Measurements from ENCODE around the gene OR5H6.
"Not testable (repeated sequence)": the region's sequence is repeated elsewhere in the genome, so short reads cannot be mapped to it uniquely, and the experiment has no call there.

Gene OR5H6

DNA sequence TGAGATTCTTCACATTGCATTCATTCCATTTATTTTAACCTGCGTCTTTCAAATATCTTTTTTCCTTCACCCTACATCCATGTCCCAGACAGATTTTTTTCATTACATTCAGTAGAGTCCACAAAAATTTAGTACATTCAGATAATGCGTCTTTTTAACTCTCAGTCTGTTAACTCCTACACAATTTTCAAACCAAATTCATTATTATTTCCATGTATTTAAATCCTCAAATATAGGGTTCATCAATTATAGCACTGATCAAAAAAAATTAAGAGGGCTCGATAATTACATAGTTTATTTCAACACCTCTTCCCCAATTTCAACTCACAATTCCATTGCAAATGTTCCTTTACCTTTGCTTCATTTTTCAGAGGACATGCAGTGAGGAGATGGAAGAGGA, at the start of gene OR5H6:
Gene OR5H6, plus strand, starts transcription at position 301 of the 400 bp plus-strand sequence. Its CDS starts 89 bp downstream, at position 390.
- no peak for DNase-seq

DNA sequence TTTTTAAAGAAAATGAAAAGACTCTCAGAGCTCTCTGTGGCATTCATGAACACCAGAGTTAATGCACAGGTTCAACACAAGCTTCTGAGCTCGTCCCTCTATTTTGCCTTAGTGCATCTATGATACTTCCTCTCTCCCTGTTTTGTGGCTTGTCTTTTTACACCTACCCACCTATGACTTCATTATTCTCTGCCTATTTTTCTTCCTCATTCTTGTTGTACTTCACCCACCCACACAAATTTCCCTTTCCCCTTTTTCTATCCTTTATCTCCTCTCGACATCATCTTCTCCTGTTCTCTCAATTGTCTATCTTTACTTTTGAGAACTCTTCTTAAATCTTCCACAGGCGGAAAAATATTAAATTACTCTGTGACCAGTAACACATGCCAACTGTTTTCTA, 49.0 kb upstream of the OR5H6 start:
- DNase-seq = no peak

DNA sequence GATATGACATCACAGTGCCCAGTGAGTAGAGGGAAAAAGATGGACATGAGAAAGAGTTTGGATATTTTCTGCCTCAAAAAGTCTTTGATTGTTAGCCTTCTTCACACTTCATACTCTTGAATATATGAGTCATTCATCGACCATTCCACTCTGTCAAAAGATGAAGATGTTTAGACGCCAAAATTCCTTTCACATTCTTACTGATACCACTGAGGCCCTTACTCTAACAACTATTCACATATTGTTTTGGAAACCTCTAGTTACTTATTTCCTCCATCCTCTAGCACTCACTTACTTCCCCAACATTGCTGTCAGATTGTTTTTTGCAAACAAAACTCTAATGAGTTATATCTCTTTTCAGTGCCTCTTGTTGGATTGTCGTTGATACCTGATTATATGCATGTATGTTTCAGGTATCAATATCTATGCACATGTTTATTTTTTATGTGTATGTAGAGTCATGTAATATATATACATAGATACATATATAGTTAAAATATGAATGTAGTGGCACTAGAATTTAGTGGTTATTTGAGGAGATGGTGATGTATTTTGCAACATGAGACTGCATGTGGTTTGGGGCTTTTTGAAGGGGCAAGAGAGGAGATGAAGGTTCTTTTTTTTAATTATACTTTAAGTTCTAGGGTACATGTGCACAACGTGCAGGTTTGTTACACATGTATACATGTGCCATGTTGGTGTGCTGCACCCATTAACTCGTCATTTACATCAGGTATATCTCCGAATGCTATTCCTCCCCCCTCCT, 40.0 kb upstream of the OR5H6 start:
- no peak for DNase-seq

DNA sequence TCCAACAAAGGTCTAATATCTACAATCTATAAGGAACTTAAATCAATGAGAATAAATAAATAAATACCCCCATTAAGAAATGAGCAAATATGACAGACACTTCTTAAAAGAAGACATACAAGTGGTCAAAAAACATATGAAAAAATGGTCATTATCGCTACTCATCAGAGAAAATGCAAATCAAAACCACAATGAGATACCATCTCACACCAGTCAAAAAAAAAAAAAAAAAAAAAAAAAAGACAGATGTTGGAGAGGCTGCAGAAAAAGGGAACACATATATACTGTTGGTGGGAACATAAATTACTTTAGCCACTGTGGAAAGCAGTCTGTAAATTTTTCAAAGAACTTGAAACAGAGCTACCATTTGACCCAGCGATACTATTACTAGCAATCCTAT, 31.6 kb upstream of the OR5H6 start:
- DNase-seq = no peak

DNA sequence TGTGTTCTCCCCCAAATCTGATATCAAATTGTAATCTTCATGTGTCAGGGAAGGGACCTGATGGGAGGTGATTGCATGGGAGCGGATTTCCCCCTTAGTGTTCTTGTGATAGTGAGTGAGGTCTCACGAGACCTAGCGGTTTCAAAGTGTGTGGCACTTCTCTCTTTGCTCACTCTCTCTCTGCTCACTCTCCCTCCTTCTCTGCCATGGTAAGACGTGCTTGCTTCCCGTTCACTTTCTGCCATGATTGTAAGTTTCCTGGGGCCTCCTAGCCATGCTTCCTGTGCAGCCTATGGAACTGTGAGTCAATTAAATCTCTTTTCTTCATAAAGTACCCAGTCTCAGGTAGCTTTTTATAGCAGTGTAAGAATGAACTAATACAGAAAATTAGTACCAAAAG, 30.6 kb upstream of the OR5H6 start:
- no peak for DNase-seq

DNA sequence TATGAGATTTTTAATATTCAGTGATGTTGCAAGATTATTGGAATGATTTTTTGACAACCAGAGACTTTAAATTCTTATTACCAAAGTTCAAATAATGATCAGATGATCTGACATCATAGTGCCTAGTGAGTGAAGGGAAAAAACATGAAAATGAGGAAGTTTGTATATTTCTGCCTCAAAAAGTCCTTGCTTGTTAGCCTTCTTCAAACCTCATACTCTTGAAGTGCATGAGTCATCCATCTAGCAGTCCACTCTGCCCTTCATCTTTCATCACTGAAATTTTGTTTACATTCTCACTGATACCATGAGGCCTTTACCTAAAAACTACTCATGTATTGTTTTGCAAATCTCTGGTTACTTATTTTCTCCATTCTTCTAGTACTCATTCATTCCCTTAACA, 23.9 kb upstream of the OR5H6 start:
- DNase-seq = no peak

DNA sequence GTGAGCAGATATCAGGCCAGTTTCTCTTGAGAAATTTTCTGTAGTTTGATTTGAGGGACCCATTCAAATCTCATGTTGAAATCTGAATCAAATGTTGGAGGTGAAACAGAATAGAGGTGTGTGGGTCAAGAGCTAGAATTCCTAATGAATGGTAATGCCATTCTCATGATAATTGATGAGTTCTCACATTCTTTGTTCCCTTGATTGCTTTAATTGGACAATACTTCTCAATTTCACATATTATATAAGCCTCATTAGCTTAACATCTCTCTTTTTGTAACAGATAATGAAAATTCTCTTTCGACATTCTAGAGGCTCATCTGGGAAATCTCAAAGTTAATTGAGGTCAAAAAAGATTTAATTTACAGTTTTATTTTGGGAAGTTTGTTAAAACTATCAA, 21.9 kb upstream of the OR5H6 start:
- no peak for DNase-seq

DNA sequence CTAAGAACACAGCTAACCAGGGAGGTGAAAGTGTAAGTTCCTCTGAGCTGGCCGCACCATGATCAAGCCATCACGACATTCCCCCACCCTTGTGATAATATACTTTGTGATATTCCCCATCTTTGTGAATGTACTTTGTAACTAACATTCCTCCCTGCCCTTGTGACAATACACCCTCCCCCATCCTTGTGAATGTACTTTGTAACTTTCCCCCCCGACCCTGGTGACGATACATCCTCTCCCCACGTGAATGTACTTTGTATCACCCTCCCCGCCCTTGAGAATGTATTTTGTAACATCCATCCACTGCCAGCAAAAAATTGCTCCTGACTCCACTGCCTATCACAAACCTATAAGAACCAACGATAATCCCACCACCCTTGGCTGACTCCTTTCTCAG, 20.2 kb upstream of the OR5H6 start:
- no peak for DNase-seq

DNA sequence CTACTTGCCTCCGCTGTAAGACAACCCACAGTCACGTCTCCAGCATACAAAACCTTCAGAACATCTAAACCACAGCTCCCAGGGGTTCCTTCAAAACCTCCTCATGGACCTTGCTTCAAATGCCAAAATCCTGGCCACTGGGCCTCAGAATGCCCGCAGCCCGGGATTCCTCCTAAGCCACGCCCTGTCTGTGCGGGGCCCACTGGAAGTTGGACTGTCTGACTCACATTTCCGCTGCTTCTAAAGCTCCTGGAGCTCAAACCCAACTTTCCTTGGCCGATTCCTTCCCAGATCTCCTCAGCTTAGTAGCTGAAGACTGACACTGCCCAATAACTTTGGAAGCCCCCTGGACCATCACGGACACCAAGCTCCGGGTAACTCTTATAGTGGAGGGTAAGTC, 17.9 kb upstream of the OR5H6 start:
- DNase-seq = no peak

DNA sequence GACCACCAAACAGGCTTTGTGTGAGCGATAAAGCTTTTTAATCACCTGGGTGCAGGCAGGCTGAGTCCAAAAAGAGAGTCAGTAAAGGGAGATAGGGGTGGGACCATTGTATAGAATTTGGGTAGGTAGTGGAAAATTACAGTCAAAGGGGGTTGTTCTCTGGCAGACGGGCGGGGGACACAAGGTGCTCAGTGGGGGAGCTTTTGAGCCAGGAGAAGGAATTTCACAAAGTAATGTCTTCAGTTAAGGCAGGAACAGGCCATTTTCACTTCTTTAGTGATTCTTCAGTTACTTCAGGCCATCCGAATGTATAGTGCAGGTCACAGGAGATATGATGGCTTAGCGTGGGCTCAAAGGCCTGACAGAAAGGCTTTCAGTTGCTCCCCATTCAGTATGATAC, 8.0 kb upstream of the OR5H6 start:
- not testable (repeated sequence) for DNase-seq

DNA sequence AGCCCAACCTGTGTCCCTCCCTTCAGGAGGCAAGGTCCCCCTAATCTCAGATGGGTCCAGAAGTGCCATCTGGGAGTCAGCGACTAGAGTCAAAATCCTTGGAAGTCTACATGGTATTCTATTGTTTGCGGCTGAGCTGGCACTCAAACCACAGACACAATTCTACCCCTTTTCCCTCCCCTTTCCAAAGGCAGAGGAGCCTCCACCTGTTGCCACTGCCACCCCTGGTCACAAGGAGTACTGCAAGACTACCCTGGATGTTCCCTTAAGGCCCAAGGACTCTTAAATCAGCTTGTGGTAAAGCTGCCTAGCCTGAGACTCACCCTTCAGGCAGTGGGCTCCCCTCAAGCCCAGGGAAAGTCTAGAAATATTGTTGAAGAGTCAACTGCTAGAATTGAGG, 4.3 kb upstream of the OR5H6 start:
- DNase-seq = no peak

DNA sequence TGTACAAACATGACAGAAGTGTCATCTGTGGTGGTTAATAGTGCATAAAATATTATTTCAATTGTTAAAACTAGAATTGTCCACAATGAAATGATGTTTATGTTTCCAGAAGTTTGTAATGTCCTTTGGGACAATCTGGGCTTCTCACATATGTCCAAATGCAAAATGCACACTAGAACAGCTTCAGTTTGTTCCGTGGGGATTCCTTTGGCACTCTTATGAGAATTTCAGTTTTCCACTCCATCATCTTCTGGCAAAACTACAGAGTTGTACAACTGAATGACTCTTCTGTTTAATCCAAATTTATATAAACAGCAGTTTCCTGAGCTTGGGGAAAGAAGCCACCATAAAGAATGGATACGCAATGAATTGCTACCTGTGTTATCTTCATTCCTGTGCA, 2.0 kb upstream of the OR5H6 start:
- DNase-seq = no peak

DNA sequence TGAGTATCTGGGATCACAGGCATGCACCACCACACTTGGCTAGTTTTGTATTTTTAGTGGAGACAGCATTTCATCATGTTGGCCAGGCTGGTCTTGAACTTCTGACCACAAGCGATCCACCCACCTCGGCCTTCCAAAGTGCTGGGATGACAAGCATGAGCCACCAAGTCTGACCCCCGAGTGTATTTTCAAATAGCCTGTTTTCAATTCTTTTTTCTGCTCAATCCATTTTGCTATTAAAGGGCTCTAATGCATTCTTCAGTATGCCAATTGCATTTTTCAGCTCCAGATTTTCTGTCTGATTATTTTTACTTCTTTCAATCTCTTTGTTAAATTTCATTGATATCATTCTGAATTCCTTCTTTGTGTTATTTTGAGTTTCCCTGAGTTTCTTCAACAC, 5.8 kb downstream of the OR5H6 start:
- no peak for DNase-seq

DNA sequence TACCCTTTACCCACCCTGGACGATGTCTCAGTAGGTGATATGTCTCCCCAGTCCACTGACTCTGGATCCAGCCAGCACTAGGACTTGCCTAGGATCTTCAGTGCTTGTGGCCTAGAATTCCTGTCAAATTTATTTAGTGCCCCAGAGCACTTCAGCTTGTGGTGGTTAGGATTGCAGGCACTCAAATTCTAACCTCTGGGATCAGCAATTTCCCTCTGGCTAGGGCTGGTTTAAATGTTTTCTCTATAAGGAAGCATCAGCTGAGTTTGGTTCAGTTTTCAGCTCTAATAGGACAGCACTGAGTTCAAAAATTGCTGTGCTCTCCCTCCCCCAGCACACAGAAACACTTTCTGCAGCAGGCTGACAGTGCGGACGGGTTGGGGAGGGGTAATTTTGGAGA, 8.1 kb downstream of the OR5H6 start:
- DNase-seq = no peak

DNA sequence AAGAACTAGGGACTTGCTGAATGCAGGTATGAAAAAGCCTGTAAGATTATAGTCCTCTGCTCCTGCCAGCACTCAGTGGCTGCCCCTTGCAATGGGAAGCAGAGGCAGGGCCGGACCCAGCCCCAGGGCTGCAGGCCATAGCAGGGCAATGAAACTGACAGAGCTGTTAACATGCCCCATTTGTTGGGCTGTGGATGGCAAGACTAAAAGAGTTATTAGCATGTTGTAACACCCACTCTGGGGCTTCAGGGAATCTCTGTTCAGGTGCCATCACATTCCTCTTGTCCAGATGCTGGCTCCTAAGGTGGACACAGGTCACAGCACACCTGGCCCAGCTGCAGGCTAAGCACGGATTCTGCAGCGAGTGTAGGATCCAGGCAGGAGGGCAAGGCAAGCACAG, 10.9 kb downstream of the OR5H6 start:
- no peak for DNase-seq

DNA sequence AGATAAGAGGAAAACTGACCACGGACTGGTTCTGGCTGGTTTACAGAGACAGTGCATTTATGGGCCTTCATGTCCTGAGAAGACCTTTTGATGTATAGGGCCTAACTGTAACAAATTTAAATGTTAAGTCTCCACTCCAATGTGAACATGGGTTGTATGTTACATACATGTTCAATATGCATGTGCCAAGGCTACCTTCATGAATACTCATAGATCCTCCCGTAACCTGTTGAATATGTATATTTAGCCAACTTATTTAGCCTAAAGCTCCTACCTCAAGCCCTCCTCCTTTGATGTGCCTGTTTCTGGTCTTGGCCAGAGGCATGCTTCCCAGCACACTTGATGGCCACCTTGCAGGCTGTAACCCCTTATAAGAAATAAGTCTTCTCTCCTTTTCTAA, 18.2 kb downstream of the OR5H6 start, which contains the start of gene OR5H2:
Gene OR5H2, plus strand, starts transcription at position 301 of the 400 bp plus-strand sequence. CDS start 398 bp downstream, outside the sequence.
- no peak for DNase-seq

DNA sequence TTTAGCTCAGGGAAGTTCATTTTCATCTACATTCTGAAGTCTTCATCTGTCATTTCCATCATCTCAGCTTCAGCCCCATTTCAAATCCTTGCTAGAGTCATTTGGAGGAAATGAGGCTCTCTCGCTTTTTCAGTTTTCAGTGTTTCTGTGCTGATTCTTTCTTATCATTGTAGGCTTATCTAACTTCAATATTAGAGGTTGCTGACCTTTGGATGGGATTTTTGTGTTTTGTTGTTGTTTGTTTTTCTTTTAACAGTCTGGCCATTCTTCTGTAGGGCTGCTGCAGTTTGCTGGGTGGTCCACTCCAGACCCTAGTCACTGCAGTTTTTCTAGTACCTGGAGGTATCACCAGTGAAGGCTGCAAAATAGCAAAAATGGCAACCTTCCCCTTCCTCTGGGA, 26.9 kb downstream of the OR5H6 start:
- no peak for DNase-seq

DNA sequence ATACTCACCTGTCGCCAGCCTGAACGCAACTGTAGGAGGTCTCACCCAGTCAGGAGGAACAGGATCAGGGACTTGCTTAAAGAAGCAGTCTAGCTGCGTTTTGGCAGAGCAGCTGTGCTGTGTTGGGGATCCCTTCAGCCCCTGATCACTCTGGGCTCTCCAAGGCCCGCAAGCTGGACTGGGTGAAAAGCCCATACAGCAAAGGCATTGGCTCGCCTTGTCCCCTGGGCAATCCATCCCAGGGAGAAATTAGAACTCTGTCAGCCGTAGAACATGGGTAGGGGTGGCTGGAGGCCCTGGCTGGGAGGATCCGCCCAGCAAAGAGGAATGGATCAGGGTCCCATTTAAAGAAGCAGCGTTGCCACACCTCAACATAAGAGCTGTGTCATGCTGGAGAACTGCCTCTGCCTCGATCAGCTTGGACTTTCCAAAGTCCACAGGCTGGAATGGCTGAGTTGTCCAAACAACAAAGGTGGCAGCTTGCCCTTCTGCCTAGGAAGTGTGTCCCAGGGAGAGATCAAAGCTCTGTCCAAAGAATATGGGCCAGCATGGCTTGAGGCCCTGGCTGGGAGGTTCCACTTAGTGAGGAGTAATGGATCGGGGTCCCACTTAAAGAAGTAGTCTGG, 27.4 kb downstream of the OR5H6 start:
- DNase-seq = no peak
